Panc1 (cell line): ENCODE data around the gene IRF6. TPM values are rescaled to one million over a fixed set of nuclear protein-coding genes. Genes with fewer than 3 reads are reported as not detected.

Experiments used
- ATAC-seq: fragments of 200-7000 bp; cut with Tn5 transposase; 2 replicates; pipeline ENCODE4 v1.9.1; 2020; ENCODE audit warnings: mild to moderate bottlenecking, moderate library complexity
- BruUV-seq: library from RNA; stranded (reverse); fragments of 400-500 nt; replicated peaks from 2 replicates; lab custom pipeline; 2021; lab: Mats Ljungman, UMichigan
- CTCF ChIA-PET: fragments of 300-600 bp; sonication (Branson Sonifier 250); formaldehyde crosslinking; loops from one replicate; lab custom pipeline; 2022; ENCODE audit warnings: antibody characterized with exemption; lab: Charles Lee
- POLR2A ChIA-PET: fragments of 300-600 bp; sonication (Branson Sonifier 250); formaldehyde crosslinking; loops from one replicate; lab custom pipeline; 2022; ENCODE audit warnings: antibody characterized with exemption; lab: Charles Lee
- DNase-seq: peaks from one replicate; pipeline ENCODE4 v3.0.0-alpha.2; 2010; ENCODE audit warnings: low read depth, low spot score
- H3K27ac ChIP-seq: 2 replicates; pipeline ENCODE4 v1.5.1; 2011; ENCODE audit warnings: mild to moderate bottlenecking, low read length, inconsistent platforms
- H3K27me3 ChIP-seq: fragments of 200-500 bp; sonication (Bioruptor generic); 2 replicates; pipeline ENCODE4 v1.6.0; 2014; ENCODE audit warnings: low read length, inconsistent platforms; ENCODE audit not compliant: control insufficient read depth, insufficient read depth
- H3K36me3 ChIP-seq: fragments of 200-500 bp; sonication (Bioruptor generic); 2 replicates; pipeline ENCODE4 v1.5.1; 2014; ENCODE audit warnings: inconsistent platforms, mild to moderate bottlenecking, low read length, moderate library complexity; ENCODE audit not compliant: control insufficient read depth, insufficient read depth
- H3K4me1 ChIP-seq: 2 replicates; pipeline ENCODE4 v1.5.1; 2011; ENCODE audit warnings: inconsistent platforms, mild to moderate bottlenecking, low read length, moderate library complexity; ENCODE audit not compliant: control insufficient read depth, insufficient read depth
- H3K4me3 ChIP-seq, 2 experiments: 2 replicates each; pipeline ENCODE4 v1.5.1; 2011 to 2012; ENCODE audit warnings: low read depth in 2 of 2, low read length in 2 of 2, mild to moderate bottlenecking in 2 of 2, inconsistent platforms in 1 of 2, moderate library complexity in 1 of 2
- H3K9me3 ChIP-seq: fragments of 200-500 bp; sonication (Bioruptor generic); 2 replicates; pipeline ENCODE4 v1.5.1; 2014; ENCODE audit warnings: low read depth, mild to moderate bottlenecking, inconsistent platforms, low read length, moderate library complexity; ENCODE audit not compliant: control insufficient read depth, insufficient read depth
- POLR2AphosphoS5 ChIP-seq: IDR thresholded peaks from 2 replicates; pipeline ENCODE4 v1.6.1; 2012; ENCODE audit warnings: mild to moderate bottlenecking, low read depth, low read length, moderate library complexity
- SIN3A ChIP-seq: IDR thresholded peaks from 2 replicates; pipeline ENCODE4 v1.6.1; 2012; ENCODE audit warnings: low read depth, mild to moderate bottlenecking, low read length, moderate library complexity, borderline replicate concordance; ENCODE audit not compliant: insufficient read depth
- TCF7L2 ChIP-seq: IDR thresholded peaks from 2 replicates; pipeline ENCODE4 v1.6.1; 2011; ENCODE audit warnings: mild to moderate bottlenecking, low read depth, low read length, inconsistent platforms
- in situ Hi-C: cut with HindIII; loops from 2 replicates; pipeline ENCODE4 v1.10.0; 2016; ENCODE audit warnings: low sequenced_read_pairs, low pct_unique_long_range_greater_than_20kb
- intact Hi-C: fragments of 100-400 bp; cut with micrococcal nuclease; formaldehyde crosslinking; loops from one replicate; pipeline ENCODE4 v1.10.0; 2022; ENCODE audit not compliant: unreplicated experiment
- total RNA-seq: library from RNA; stranded (reverse); gene quantifications from one replicate; pipeline ENCODE4 v1.2.1, GENCODE V29; 2021; ENCODE audit not compliant: unreplicated experiment
- TF ChIP-seq, protein P1 (sequence below): fragments of 450-650 bp; IDR thresholded peaks from 2 replicates; pipeline ENCODE4 v1.5.1; 2017; ENCODE audit warnings: mild to moderate bottlenecking
- TF ChIP-seq, protein P2 (sequence below), 2 experiments: IDR thresholded peaks; 2 replicates each; pipeline ENCODE4 v1.6.1; 2011 to 2012; ENCODE audit warnings: low read depth in 2 of 2, control low read depth in 1 of 2, low read length in 1 of 2, mild to moderate bottlenecking in 1 of 2, moderate library complexity in 1 of 2; ENCODE audit not compliant: insufficient read depth in 1 of 2

The IRF6 gene
- total RNA-seq, 1 experiment from 2014 or later = 0.64 TPM

DNA sequence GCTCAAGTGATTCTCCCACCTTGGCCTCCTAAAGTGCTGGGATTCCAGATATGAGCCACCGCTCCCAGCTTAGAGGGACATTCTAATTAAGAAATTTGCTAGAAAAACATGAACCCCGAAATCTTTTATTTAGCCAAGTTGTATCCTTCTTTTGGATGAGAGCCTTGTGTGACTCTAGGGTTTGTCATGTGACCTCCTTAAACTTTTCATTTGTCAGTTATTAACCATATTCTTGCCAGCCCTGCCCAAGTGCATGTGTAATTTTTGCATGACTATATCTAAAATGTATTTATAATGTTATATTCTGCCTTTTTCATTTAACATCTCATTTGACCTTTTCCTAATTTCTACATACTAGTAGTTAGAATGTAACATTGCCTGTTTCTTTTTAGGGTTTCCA is 23.8 kb upstream of the IRF6 start:
- CTCF ChIA-PET = no interaction called here
- no peaks in the 10 kb centered on the region for H3K9me3 ChIP-seq
- TF ChIP-seq SIN3A (no peak), TCF7L2 (no peak), POLR2AphosphoS5 (no peak)
- TF ChIP-seq, protein P1, sequence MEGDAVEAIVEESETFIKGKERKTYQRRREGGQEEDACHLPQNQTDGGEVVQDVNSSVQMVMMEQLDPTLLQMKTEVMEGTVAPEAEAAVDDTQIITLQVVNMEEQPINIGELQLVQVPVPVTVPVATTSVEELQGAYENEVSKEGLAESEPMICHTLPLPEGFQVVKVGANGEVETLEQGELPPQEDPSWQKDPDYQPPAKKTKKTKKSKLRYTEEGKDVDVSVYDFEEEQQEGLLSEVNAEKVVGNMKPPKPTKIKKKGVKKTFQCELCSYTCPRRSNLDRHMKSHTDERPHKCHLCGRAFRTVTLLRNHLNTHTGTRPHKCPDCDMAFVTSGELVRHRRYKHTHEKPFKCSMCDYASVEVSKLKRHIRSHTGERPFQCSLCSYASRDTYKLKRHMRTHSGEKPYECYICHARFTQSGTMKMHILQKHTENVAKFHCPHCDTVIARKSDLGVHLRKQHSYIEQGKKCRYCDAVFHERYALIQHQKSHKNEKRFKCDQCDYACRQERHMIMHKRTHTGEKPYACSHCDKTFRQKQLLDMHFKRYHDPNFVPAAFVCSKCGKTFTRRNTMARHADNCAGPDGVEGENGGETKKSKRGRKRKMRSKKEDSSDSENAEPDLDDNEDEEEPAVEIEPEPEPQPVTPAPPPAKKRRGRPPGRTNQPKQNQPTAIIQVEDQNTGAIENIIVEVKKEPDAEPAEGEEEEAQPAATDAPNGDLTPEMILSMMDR = no peak
- TF ChIP-seq, protein P2, sequence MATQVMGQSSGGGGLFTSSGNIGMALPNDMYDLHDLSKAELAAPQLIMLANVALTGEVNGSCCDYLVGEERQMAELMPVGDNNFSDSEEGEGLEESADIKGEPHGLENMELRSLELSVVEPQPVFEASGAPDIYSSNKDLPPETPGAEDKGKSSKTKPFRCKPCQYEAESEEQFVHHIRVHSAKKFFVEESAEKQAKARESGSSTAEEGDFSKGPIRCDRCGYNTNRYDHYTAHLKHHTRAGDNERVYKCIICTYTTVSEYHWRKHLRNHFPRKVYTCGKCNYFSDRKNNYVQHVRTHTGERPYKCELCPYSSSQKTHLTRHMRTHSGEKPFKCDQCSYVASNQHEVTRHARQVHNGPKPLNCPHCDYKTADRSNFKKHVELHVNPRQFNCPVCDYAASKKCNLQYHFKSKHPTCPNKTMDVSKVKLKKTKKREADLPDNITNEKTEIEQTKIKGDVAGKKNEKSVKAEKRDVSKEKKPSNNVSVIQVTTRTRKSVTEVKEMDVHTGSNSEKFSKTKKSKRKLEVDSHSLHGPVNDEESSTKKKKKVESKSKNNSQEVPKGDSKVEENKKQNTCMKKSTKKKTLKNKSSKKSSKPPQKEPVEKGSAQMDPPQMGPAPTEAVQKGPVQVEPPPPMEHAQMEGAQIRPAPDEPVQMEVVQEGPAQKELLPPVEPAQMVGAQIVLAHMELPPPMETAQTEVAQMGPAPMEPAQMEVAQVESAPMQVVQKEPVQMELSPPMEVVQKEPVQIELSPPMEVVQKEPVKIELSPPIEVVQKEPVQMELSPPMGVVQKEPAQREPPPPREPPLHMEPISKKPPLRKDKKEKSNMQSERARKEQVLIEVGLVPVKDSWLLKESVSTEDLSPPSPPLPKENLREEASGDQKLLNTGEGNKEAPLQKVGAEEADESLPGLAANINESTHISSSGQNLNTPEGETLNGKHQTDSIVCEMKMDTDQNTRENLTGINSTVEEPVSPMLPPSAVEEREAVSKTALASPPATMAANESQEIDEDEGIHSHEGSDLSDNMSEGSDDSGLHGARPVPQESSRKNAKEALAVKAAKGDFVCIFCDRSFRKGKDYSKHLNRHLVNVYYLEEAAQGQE (IDR thresholded peaks at IDR 0.05; ENCODE audit: insufficient read depth in 1 of 2, low read depth in 2 of 2, low read length in 1 of 2) = no peak
- peaks cover 24% of the 10 kb centered on the region for H3K36me3 ChIP-seq
- no peaks in the 10 kb centered on the region for H3K27me3 ChIP-seq
- no TSS peak for BruUV-seq
- POLR2A ChIA-PET = no interaction called here
- intact Hi-C loops (no loop called here), in situ Hi-C loops (no loop called here)
- DNase-seq (no peak), ATAC-seq (no peak)
- peak overlapping the region in 1 of 2 experiments; percentile 97; a peak in 1 of 4 replicates for H3K4me3 ChIP-seq
- peaks cover 5% of the 10 kb centered on the region for H3K4me1 ChIP-seq
- no peak overlapping the region for H3K27ac ChIP-seq

DNA sequence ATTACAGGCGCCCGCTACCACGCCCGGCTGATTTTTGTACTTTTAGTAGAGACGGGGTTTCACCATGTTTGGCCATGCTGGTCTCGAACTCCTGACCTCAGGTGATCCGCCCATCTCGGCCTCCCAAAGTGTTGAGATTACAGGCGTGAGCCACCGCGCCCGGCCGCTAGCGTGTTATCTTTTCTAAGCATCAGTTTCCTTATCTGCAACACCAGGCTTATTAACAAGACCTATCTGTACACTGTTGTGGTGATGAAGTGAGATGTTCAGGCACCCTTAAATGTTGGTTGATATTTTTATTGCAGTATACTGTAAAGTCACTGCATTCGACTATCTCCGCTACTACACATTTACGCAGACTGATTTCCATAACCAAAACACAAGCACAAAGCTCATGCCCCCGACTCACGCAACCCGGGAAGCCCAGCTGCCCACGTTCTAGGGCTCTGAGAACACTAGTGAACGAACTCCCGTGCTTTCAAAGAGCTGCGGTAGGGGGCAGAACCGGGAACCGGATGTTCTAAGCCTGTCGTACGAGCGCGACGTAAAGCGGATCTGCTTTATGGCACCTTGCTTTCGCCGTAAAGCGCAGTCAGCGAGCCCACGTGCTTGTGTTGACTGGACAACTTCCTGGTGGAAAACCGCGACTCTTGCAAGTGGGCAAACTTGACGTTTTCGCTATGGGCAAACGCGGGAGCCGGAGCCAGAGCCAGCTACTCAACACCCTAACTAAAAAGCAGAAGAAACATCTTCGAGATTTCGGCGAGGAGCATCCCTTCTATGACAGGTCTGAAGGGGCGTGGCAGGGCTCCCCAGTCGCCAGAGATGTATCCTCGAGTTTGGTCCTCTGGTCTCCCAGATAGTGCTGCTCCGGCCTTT is 21.7 kb upstream of the IRF6 start, which contains the start of gene UTP25:
Gene UTP25 (plus strand): TSS at position 589 of the 879 bp plus-strand sequence. CDS start 92 bp downstream, at position 681.
- peak; percentile 97 for DNase-seq
- Histone ChIP-seq H3K36me3 (peaks cover 14% of the 10 kb centered on the region), H3K9me3 (no peaks in the 10 kb centered on the region), H3K4me3 (peak within 1 kb of the TSS; percentile 95 to 97), H3K27me3 (no peaks in the 10 kb centered on the region), H3K4me1 (peaks cover 13% of the 10 kb centered on the region), H3K27ac (peak within 1 kb of the TSS; percentile 88)
- BruUV-seq = no TSS peak
- POLR2A ChIA-PET = no interaction called here
- peak; percentile 93 for ATAC-seq
- TF ChIP-seq TCF7L2 (peak; percentile 75), POLR2AphosphoS5 (peak; percentile 92), SIN3A (peak; percentile 100)
- TF ChIP-seq, protein P2 (IDR thresholded peaks at IDR 0.05; ENCODE audit: insufficient read depth in 1 of 2, low read depth in 2 of 2, low read length in 1 of 2) = 0 out of 4 replicates have a peak, but pooled peaks of 1 of the 2 experiments have one; percentile 38
- TF ChIP-seq, protein P1 = peak; percentile 83
- intact Hi-C loops (no loop called here), in situ Hi-C loops (no loop called here)
- CTCF ChIA-PET = no interaction called here
